BJ (cell line): Measurements from ENCODE around the gene WSB2. TPM values are rescaled to one million over a fixed set of nuclear protein-coding genes. Genes with fewer than 3 reads are reported as not detected.
"Not testable (repeated sequence)": the region's sequence is repeated elsewhere in the genome, so short reads cannot be mapped to it uniquely, and the experiment has no call there.

Experiments
- CTCF ChIA-PET: fragments of 350-600 bp; formaldehyde crosslinking; extraction: SDS; loops from one replicate; lab custom pipeline; 2021; ENCODE audit warnings: antibody characterized with exemption, inconsistent platforms; lab: Yijun Ruan, JAX
- POLR2A ChIA-PET: fragments of 300-600 bp; sonication (Branson Sonifier 250); formaldehyde crosslinking; extraction: SDS; loops from one replicate; lab custom pipeline; 2021; ENCODE audit warnings: antibody characterized with exemption; lab: Charles Lee
- DNase-seq: peaks from one replicate; pipeline ENCODE4 v3.0.0-alpha.2; 2011; ENCODE audit warnings: low read depth
- H3K27me3 ChIP-seq: 2 replicates; pipeline ENCODE4 v1.6.0; 2011; ENCODE audit warnings: low read length; ENCODE audit not compliant: control insufficient read depth, insufficient read depth
- H3K36me3 ChIP-seq: 2 replicates; pipeline ENCODE4 v1.5.1; 2011; ENCODE audit warnings: low read length; ENCODE audit not compliant: control insufficient read depth, insufficient read depth
- H3K4me3 ChIP-seq: 2 replicates; pipeline ENCODE4 v1.5.1; 2011; ENCODE audit warnings: low read depth, mild to moderate bottlenecking, control low read depth, low read length
- CTCF ChIP-seq: IDR thresholded peaks from 2 replicates; pipeline ENCODE4 v1.5.1; 2011; ENCODE audit warnings: low read depth, mild to moderate bottlenecking, control low read depth, inconsistent platforms, low read length, moderate library complexity; ENCODE audit not compliant: insufficient read depth
- polyA plus RNA-seq: library from polyadenylated mRNA; depleted of rRNA; stranded (reverse); fragments of >200 nt; gene quantifications from 2 replicates; pipeline ENCODE4 v1.2.3, GENCODE V29; 2011

WSB2 gene
- polyA plus RNA-seq, 1 experiment, result 234 TPM

DNA sequence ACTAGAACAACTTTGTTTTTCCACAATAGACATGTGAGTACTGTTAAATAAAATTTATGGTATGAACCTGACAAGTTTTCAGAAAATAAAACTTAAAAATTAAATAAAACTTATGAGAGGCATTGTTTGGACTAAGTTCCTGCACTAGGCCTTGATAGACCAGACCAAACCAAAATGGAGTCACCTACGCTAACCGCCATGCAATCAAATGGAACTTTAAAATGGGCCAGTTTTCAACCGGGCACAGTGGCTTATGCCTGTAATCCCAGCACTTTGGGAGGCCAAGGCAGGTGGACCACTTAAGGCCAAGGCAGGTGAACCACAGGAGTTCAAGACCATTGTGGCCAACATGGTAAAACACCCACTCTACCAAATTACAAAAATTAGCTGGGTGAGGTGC, 49.6 kb downstream of the WSB2 start:
- H3K27me3 ChIP-seq, result no peaks in the 10 kb centered on the region
- ChIA-PET CTCF (no interaction called here), POLR2A (no interaction called here)
- H3K4me3 ChIP-seq, result no peak overlapping the region
- H3K36me3 ChIP-seq, result no peaks in the 10 kb centered on the region
- no peak for DNase-seq
- no peak for TF ChIP-seq CTCF

- Histone ChIP-seq H3K27me3 (no peaks in the 10 kb centered on the region), H3K36me3 (no peaks in the 10 kb centered on the region), H3K4me3 (no peak overlapping the region)
- no peak for TF ChIP-seq CTCF
- CTCF ChIA-PET, result no interaction called here
- no peak for DNase-seq
- POLR2A ChIA-PET, result no interaction called here
Measured at GRCh38 chr12:118010903-118011302, 50.1 kb downstream of the WSB2 start.

GRCh38 chr12:117999806-118000205, 61.2 kb downstream of the WSB2 start:
- DNase-seq, POLR2A ChIA-PET, CTCF ChIA-PET: not testable (repeated sequence)

GRCh38 chr12:117998719-117999118, 62.3 kb downstream of the WSB2 start:
- Histone ChIP-seq H3K27me3 (no peaks in the 10 kb centered on the region), H3K4me3 (no peak overlapping the region), H3K36me3 (no peaks in the 10 kb centered on the region)
- DNase-seq, result no peak
- POLR2A ChIA-PET, result no interaction called here
- CTCF ChIA-PET, result interaction anchor here (1.0 kb wide), 1 partner anchor 124 kb away, joined by 3 read pairs; no protein-coding TSS in a partner anchor
- TF ChIP-seq CTCF, result no peak

More at GRCh38 chr12:117999806-118000205, 61.2 kb downstream of the WSB2 start:
- H3K27me3 ChIP-seq, H3K36me3 ChIP-seq, H3K4me3 ChIP-seq: not testable (repeated sequence)

- DNase-seq, result no peak
- ChIA-PET POLR2A (no interaction called here), CTCF (interaction anchor here (1.6 kb wide), 1 partner anchor 120 kb away, joined by 6 read pairs; no protein-coding TSS in a partner anchor)
- no peak for TF ChIP-seq CTCF
- Histone ChIP-seq H3K36me3 (no peaks in the 10 kb centered on the region), H3K4me3 (no peak overlapping the region), H3K27me3 (no peaks in the 10 kb centered on the region)
Measured at GRCh38 chr12:117994551-117995438, 66.2 kb downstream of the WSB2 start.
